Mesothelial cell of epicardium (in vitro differentiated cells): Measurements from ENCODE around the gene ATP5PO. TPM values are rescaled to one million over a fixed set of nuclear protein-coding genes. Genes with fewer than 3 reads are reported as not detected.

Experiments
- DNase-seq, 2 experiments: peaks; one replicate each; pipeline ENCODE4 v3.0.0; 2021; ENCODE audit warnings: low spot score in 2 of 2; ENCODE audit not compliant: unreplicated experiment in 2 of 2
- H3K27ac Mint-ChIP-seq: 2 replicates; pipeline ENCODE4 v1.8.0; 2021; ENCODE audit warnings: mixed read lengths
- H3K27me3 Mint-ChIP-seq: 2 replicates; pipeline ENCODE4 v1.8.0; 2021; ENCODE audit warnings: low read depth, mixed read lengths
- H3K36me3 Mint-ChIP-seq: 2 replicates; pipeline ENCODE4 v1.8.0; 2021; ENCODE audit warnings: mixed read lengths
- H3K4me1 Mint-ChIP-seq: 2 replicates; pipeline ENCODE4 v1.8.0; 2021; ENCODE audit warnings: mixed read lengths
- H3K4me3 Mint-ChIP-seq: 2 replicates; pipeline ENCODE4 v1.8.0; 2021; ENCODE audit warnings: mild to moderate bottlenecking, moderate library complexity, mixed read lengths
- H3K9me3 Mint-ChIP-seq: 2 replicates; pipeline ENCODE4 v1.8.0; 2021; ENCODE audit warnings: mixed read lengths
- CTCF ChIP-seq: fragments of 200-600 bp; sonication (generic); IDR thresholded peaks from one replicate; pipeline ENCODE4 v1.5.0; 2021; ENCODE audit warnings: antibody characterized with exemption; ENCODE audit not compliant: unreplicated experiment
- total RNA-seq: library from RNA; stranded (reverse); gene quantifications from 3 replicates; pipeline ENCODE4 v1.2.1, GENCODE V29; 2021

The ATP5PO gene
- total RNA-seq, 1 donor from 2014 or later: 159 TPM

- Mint-ChIP-seq H3K4me3 (no peak overlapping the region), H3K36me3 (peaks cover 19% of the 10 kb centered on the region), H3K4me1 (peaks cover 18% of the 10 kb centered on the region), H3K27me3 (no peaks in the 10 kb centered on the region), H3K9me3 (no peaks in the 10 kb centered on the region), H3K27ac (peak overlapping the region; percentile 43)
- no peak for TF ChIP-seq CTCF
- no peak for DNase-seq
Observed at GRCh38 chr21:33901412-33902288, 14.0 kb downstream of the ATP5PO start.

DNA sequence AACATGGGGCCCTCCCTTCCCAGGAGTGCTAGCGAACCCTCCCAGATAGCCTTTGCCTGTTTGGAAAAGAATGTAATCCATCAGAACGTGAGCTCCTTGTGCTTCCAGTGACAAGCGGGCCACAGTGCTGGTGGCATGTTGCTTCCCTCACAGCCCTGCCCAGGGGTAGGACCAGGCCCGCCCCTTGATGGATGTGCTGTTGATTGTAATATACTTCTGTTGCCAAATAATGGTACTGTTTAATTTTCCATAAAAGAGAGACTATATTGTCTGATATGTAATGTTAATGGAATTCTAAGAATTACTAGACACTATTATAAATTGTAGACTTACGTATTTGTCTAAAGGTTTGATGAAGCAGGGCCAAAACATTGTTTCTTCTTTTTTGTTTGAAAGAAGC is 16.4 kb downstream of the ATP5PO start:
- Mint-ChIP-seq H3K4me3 (no peak overlapping the region), H3K27ac (peak overlapping the region; percentile 91), H3K4me1 (peaks cover 30% of the 10 kb centered on the region), H3K36me3 (peaks cover 8% of the 10 kb centered on the region), H3K9me3 (no peaks in the 10 kb centered on the region), H3K27me3 (no peaks in the 10 kb centered on the region)
- DNase-seq: no peak
- TF ChIP-seq CTCF: no peak

DNA sequence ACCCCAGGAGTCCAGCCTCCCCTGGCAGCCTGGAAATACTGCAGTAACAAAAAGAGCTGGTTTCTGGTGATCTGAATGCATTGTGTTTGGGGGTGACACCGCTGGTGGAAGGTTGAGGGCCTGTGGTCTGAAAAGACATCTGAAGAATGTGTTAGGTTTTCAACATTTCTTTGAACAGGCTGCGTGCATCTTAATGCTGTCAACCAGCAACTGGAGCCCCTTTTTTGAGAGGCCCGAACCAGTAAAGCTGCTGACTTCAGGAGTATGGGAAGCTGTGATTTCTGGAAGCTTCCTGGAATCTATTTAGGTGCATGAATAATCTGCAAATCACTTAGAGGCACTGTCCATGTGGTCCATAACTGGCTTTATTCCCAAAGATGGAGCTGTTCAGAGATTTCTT is 17.0 kb downstream of the ATP5PO start:
- H3K27ac Mint-ChIP-seq: peak overlapping the region; percentile 33

DNA sequence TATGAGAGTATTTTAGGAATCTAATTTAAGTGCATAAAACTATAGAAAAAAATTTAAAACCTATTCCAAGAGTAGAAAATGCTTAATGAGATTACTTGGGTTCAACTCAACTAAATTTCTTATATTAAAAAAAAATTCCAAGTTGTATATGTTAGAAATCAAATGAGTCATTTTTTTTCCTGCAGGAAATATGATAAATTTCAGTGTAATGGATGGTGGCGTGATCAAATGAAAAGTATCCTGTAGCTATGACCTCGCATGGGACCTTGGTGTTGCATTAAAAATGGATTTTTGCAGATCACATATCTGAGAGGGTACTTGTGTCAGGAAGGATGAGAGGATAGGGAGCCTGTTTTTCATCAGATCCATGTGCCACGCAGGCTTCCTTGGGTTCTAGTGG is 17.9 kb downstream of the ATP5PO start:
- no peak for TF ChIP-seq CTCF

More for the DNA sequence above, 17.0 kb downstream of the ATP5PO start:
- peaks cover 34% of the 10 kb centered on the region for H3K4me1 Mint-ChIP-seq
- H3K4me3 Mint-ChIP-seq: no peak overlapping the region
- peaks cover 8% of the 10 kb centered on the region for H3K36me3 Mint-ChIP-seq
- H3K9me3 Mint-ChIP-seq: no peaks in the 10 kb centered on the region
- H3K27me3 Mint-ChIP-seq: no peaks in the 10 kb centered on the region
- TF ChIP-seq CTCF: no peak
- DNase-seq: no peak

GRCh38 chr21:33897098-33897497 is 18.5 kb downstream of the ATP5PO start:
- Mint-ChIP-seq H3K4me1 (peaks cover 37% of the 10 kb centered on the region), H3K27me3 (no peaks in the 10 kb centered on the region), H3K9me3 (no peaks in the 10 kb centered on the region), H3K27ac (no peak overlapping the region), H3K36me3 (peaks cover 3% of the 10 kb centered on the region), H3K4me3 (no peak overlapping the region)
- DNase-seq: no peak
- no peak for TF ChIP-seq CTCF

More for the DNA sequence above, 17.9 kb downstream of the ATP5PO start:
- H3K4me1 Mint-ChIP-seq: peaks cover 34% of the 10 kb centered on the region
- no peak for DNase-seq
- no peak overlapping the region for H3K27ac Mint-ChIP-seq
- peaks cover 8% of the 10 kb centered on the region for H3K36me3 Mint-ChIP-seq
- H3K4me3 Mint-ChIP-seq: no peak overlapping the region
- H3K27me3 Mint-ChIP-seq: no peaks in the 10 kb centered on the region
- H3K9me3 Mint-ChIP-seq: no peaks in the 10 kb centered on the region
